H1 (cell line): ENCODE results near the gene CYP2E1.

Experiments used
- ASH2L ChIP-seq: fragments of 200-600, 300-600 bp; sonication (generic); IDR thresholded peaks from one replicate; pipeline ENCODE4 v1.7.1; 2017; ENCODE audit warnings: low read length
- CHD2 ChIP-seq: IDR thresholded peaks from 2 replicates; pipeline ENCODE4 v1.6.1; 2012; ENCODE audit warnings: low read length, improper control_type of control experiment
- CTBP2 ChIP-seq: IDR thresholded peaks from 2 replicates; pipeline ENCODE4 v1.7.0; 2011; ENCODE audit warnings: borderline replicate concordance, mild to moderate bottlenecking, moderate library complexity, mixed read lengths, low read length; ENCODE audit not compliant: insufficient read depth, insufficient read length
- EZH2 ChIP-seq: fragments of 200-600 bp; sonication (generic); IDR thresholded peaks from 2 replicates; pipeline ENCODE4 v1.7.1; 2012; ENCODE audit warnings: low read depth, mild to moderate bottlenecking, moderate library complexity, low read length, inconsistent platforms; ENCODE audit not compliant: severe bottlenecking
- FOSL1 ChIP-seq: IDR thresholded peaks from 2 replicates; pipeline ENCODE4 v1.6.1; 2011; ENCODE audit warnings: mild to moderate bottlenecking, low read depth, low read length, moderate library complexity; ENCODE audit not compliant: insufficient read depth
- GTF2F1 ChIP-seq: IDR thresholded peaks from 2 replicates; pipeline ENCODE4 v1.6.1; 2012; ENCODE audit warnings: low read depth, low read length, improper control_type of control experiment, borderline replicate concordance
- POLR2AphosphoS5 ChIP-seq: IDR thresholded peaks from 2 replicates; pipeline ENCODE4 v1.6.1; 2011; ENCODE audit warnings: low read depth, low read length
- RFX5 ChIP-seq: IDR thresholded peaks from 2 replicates; pipeline ENCODE4 v1.6.1; 2011; ENCODE audit warnings: low read depth, low read length, improper control_type of control experiment, borderline replicate concordance
- RXRA ChIP-seq: IDR thresholded peaks from 2 replicates; pipeline ENCODE4 v1.6.1; 2011; ENCODE audit warnings: low read depth, mild to moderate bottlenecking, low read length, moderate library complexity; ENCODE audit not compliant: insufficient read depth
- SUZ12 ChIP-seq: fragments of 200-600 bp; sonication (generic); IDR thresholded peaks from 2 replicates; pipeline ENCODE4 v1.6.1; 2012; ENCODE audit warnings: mild to moderate bottlenecking, inconsistent platforms, low read length, moderate library complexity, mixed read lengths
- YY1 ChIP-seq: IDR thresholded peaks from 2 replicates; pipeline ENCODE4 v1.6.1; 2011; ENCODE audit warnings: low read depth, mild to moderate bottlenecking, low read length
- TF ChIP-seq, protein P1 (sequence below), 3 experiments: IDR thresholded peaks; 1 replicate in 2 of 3; 2 replicates in 1 of 3; pipeline versions ENCODE4 v1.5.1 to v1.6.1; 2011; ENCODE audit warnings: low read length in 3 of 3, mild to moderate bottlenecking in 3 of 3, inconsistent platforms in 2 of 3, low read depth in 1 of 3, moderate library complexity in 1 of 3; ENCODE audit not compliant: insufficient read depth in 1 of 3; ENCODE audit errors: control extremely low read depth in 1 of 3

DNA sequence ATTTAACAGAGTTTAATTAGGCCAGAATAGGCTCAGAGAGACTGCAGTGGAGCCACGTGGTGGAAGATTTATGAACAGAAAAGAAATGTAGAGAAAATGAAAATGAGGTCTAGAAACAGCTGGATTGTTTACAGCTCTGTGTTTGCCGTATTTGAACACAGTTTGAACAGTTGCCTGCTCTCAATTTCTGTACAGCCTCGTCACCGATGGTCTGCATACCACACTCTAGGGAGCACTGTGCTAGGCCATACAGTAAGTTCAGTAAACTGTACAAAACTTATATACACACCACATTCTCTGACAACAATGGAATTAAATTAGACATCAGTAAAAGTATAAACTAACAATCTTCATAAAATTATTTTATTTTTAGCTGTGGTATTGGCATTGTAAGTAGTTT lies 11.1 kb upstream of the CYP2E1 start:
- TF ChIP-seq FOSL1 (no peak), RFX5 (no peak), POLR2AphosphoS5 (no peak), CHD2 (no peak), EZH2 (no peak), ASH2L (no peak), YY1 (no peak), CTBP2 (no peak), SUZ12 (no peak), GTF2F1 (no peak), RXRA (no peak)
- TF ChIP-seq, protein P1, sequence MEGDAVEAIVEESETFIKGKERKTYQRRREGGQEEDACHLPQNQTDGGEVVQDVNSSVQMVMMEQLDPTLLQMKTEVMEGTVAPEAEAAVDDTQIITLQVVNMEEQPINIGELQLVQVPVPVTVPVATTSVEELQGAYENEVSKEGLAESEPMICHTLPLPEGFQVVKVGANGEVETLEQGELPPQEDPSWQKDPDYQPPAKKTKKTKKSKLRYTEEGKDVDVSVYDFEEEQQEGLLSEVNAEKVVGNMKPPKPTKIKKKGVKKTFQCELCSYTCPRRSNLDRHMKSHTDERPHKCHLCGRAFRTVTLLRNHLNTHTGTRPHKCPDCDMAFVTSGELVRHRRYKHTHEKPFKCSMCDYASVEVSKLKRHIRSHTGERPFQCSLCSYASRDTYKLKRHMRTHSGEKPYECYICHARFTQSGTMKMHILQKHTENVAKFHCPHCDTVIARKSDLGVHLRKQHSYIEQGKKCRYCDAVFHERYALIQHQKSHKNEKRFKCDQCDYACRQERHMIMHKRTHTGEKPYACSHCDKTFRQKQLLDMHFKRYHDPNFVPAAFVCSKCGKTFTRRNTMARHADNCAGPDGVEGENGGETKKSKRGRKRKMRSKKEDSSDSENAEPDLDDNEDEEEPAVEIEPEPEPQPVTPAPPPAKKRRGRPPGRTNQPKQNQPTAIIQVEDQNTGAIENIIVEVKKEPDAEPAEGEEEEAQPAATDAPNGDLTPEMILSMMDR (IDR thresholded peaks at IDR 0.05; ENCODE audit: control extremely low read depth in 1 of 3, insufficient read depth in 1 of 3, low read depth in 1 of 3, low read length in 3 of 3) = no peak
